Effector CD4-positive, alpha-beta T cell (primary cell): ENCODE data around the gene AP3S2.
"Not testable (repeated sequence)": the region's sequence is repeated elsewhere in the genome, so short reads cannot be mapped to it uniquely, and the experiment has no call there.

Experiments used
- DNase-seq: peaks from one replicate; pipeline ENCODE4 v3.0.0-alpha.2; 2020
- total RNA-seq: gene quantifications from one replicate; lab custom pipeline; 2026; lab: John Stamatoyannopoulos, UW

AP3S2 gene
- total RNA-seq = 13.5 reads per million, percentile 38 among the genes with 10 or more reads in this experiment

DNA sequence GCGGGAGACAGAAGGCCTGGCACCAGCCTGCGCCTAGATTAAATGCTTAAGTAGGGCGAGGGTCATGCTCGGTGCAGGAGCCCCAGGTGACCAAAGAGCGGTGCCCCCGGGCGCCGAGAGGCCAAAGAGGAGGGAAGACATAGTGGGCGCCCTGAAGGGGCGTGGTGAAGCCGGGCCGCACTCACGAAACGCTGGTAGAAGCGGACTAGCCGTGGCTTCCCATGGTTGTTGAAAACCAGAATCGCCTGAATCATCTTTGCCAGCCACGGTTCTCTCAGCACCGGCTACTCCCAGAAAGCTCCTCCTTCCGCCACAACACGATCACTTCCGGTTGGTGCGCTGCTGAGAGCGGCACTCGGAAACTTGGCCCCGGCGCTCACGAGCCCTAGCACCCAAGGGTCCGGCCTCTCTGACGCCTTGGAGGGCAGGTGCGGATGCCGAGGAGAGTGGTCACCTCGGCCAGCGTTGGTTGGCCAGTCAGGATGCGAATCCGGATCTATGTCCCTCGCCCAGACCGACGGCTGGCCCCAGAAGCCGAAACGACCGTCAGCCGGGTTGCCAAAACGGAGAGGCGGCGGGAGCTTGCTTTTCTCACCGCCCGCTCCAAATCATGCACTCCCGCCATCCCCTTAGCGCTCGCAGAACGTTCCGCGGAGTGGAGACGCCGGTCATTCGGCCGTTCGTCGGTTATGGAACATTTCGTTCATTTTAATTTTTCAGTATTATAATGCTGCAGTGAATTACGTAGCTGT lies at the start of gene AP3S2:
AP3S2 (minus strand) TSS at position 299 of the 752 bp plus-strand sequence; CDS start at position 254, 45 bp downstream.
- DNase-seq = peak; percentile 79

- no peak for DNase-seq
These were observed 46.1 kb upstream of the AP3S2 start for GRCh38 chr15:89939910-89940309.

DNA sequence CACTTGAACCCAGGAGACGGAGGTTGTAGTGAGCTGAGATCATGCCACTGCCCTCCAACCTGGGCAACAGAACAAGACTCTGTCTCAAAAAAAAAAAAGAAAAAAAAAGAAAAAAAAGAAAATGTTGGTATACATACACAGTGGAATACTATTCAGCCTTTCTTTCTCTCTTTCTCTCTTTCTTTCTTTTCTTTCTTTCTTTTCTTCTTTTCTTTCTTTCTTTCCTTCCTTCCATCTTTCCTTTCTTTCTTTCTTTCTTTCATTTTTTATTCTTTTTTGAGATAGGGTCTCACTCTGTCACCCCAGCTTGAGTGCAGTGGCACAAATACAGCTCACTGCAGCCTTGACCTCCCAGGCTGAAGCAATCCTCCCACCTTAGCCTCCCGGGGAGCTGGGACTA lies 45.6 kb upstream of the AP3S2 start:
- not testable (repeated sequence) for DNase-seq

DNA sequence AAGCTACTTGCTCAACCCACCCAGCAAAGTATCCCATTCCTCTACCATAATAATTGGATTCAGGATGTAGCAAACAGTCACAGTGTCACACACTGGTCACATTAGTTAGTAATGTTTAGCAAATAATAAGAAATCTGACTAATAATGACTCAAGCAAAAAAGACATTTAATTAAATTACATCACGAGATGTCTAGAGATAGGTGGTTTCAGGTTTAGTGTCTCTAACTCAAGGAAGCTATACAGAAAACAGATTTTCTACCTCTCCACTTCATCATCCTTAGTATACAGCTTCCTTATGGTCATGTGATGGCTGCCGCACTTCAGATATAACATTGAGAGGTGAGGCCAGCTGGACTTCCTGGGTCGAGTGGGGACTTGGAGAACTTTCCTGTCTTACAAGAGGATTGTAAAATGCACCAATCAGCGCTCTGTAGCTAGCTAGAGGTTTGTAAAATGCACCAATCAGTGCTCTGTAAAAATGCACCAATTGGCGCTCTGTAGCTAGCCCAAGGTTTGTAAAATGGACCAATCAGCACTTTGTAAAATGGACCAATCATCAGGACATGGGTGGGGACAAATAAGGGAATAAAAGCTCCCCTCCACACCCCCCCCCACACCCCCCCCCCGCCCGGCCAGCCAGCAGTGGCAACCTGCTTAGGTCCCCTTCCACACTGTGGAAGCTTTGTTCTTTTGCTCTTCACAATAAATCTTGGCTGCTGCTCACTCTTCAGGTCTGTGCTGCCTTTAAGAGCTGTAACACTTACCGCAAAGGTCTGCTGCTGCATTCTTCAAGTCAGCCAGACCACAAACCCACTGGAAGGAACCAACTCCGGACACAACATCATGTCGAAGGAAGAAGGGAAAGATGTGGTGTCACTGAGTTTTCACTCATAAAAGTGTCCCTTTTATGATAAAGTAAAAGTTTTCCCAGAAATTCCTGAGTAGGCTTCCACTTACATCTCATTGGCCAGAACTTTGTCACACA lies 43.9 kb upstream of the AP3S2 start:
- no peak for DNase-seq

DNA sequence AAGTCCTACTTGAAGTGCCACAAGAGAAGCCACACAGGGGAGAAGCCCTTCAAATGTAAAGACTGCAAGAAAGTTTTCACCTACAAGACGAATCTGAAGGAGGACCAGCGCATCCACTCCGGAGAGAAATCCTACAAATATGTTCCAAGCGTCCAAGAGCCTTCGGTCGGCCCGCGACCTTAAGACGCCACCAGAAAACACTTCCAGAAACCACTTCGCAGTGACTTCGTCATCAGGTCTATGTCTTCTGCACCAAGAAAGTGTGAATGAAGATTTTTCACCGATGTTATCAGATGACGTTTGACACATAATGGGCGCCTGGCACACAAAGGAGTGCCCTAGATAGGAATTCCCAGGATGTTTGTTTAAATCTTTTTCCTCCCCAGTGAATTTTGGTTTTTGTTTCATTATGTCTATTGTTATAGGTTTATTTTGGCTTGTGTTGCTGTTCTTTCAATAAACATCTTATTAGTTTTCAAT lies 43.0 kb upstream of the AP3S2 start:
- DNase-seq = no peak

DNA sequence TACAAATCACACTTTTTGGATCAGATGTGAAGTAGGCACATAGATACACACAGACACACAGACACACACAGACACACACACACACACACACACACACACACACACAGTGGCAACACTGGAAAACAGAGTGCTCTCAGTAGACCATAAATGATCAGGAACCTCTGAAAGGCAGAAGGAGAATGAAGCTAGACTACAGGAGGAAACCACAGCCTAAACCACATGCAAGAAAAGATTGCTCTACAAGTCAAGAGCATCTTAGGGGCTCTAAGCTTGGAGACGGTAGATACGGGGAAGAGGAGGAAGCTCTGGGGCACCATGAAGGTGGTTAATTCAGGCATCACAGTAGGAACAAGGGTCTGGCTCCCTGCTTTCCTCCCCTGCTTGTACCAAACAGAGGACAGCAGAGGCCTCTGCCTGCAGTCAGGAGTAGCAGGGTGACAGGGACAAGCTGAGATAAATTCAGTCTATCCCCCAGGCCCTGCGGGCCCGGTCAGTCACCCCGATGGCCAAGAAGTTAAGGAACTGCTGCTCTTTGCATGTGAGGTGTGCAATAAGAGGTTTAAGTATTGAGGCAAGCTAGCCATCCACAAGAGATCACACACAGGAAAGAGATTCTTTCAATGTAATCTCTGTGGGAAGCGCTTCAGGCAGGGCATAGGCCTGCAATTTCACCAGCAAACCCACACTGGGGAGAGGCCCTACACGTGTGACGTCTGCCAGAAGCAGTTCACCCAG lies 42.4 kb upstream of the AP3S2 start:
- no peak for DNase-seq

GRCh38 chr15:89932880-89933279 lies 39.1 kb upstream of the AP3S2 start:
- no peak for DNase-seq

DNA sequence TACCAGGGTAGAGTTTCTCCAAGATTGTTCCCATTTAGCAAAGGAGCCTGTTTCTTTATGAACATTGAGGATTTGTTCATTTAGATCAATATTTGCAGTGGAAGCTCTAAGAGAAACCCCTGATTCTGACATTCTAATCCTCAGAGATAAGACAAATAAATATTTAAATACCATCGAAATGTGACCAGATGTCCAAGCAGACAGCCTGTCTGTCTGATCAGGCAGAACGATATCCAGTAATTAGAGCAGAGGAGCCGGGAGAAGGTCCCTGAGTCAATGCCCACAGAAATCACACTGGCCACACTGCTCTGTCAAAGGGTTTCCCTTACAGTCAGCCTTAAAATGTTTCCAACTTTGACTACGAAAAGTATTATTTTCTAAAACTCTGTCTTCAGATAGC lies 34.6 kb upstream of the AP3S2 start:
- DNase-seq = no peak

- no peak for DNase-seq
These were observed 32.4 kb upstream of the AP3S2 start for GRCh38 chr15:89926158-89926557.

DNA sequence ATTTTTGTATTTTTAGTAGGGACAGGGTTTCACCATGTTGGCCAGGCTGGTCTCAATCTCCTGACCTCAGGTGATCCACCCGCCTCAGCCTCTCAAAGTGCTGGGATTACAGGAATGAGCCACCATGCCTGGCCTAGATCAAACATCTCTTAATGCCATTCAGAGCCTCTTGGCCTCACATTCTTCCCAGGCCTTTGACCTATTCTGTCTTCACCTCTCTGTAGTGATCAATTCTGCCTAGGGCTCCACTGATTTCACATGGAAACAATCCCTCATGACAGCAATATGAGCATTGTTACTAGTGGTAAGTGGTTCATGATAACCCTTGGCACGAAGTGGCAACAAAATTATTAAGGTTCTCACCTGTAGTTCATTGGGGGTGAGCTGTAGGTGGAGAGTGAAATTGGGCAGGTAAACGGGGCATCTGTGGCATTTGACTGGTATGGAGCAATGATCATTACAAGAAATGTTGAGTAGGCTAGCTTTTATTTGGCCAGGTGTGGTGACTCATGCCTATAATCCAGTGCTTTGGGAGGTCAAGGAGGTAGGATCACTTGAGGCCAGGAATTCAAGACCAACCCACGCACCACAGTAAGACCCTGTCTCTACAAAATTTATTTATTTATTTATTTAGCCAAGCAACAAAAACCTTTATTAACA lies 23.8 kb upstream of the AP3S2 start:
- no peak for DNase-seq

GRCh38 chr15:89916660-89917059 lies 22.9 kb upstream of the AP3S2 start:
- no peak for DNase-seq

DNA sequence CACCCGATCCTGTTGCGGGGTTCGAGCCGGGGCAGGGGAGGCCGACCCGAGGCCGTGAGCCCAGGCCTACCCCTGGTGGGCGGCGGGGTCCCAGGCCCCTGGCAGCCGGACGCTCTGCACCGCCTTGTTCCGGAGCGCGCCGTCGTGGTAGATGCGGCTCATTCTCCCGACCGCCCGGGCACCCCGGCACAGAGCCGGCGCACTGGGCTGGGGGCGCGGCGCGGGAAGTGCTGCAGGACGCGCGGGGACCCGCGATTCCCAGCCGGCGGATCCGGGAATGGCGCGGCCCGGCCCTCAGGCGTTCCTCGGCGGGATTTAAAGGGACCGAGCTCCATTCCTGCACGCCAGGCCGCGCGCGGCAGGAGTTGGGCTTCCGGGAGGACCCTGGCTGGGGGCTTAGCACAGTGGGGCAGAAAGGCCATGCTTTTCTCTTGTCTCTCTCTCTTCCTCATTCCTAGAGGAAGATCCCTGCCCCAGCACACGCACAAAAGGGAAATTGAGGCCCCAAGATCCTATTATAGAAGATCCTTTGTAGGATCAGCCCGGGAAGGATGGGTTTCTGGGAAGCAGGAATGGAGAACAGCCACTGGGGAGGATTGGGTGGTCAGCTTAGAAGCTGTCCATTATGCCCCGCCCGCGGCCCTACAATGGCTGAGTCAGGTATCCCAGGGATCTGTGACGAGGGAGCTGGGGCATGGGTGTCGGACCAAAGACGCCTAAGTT lies 19.0 kb upstream of the AP3S2 start, which contains the start of gene ARPIN:
ARPIN (minus strand) TSS at position 279 of the 723 bp plus-strand sequence; CDS start at position 162, 117 bp downstream.
- no peak for DNase-seq

DNA sequence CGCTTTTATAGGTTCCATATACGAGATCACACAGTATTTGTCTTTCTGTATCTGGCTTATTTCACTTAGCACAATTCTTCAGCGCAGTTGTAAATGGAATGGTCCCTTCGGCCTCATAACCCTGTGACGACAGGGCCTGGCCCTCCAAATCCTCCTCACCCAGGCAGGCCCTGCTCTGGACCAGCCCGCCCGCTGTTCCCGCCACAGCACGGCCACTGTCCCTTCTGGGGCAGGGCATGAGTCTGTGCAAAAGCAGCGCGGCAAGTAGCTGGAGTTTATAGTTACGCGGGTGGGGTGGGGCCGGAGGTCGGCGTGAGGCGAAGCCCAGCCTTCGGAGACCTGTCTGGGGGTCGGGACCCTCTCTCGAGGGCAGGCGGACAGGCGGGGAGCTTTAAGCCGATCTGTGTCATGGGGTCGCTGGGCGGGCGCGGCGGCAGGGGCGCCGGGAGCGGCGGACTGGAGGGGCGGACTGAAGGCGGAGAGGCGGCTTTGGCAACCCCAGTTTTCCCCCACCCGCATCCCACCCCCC lies 18.4 kb upstream of the AP3S2 start:
- no peak for DNase-seq

GRCh38 chr15:89910891-89911626 lies 17.3 kb upstream of the AP3S2 start:
- no peak for DNase-seq

DNA sequence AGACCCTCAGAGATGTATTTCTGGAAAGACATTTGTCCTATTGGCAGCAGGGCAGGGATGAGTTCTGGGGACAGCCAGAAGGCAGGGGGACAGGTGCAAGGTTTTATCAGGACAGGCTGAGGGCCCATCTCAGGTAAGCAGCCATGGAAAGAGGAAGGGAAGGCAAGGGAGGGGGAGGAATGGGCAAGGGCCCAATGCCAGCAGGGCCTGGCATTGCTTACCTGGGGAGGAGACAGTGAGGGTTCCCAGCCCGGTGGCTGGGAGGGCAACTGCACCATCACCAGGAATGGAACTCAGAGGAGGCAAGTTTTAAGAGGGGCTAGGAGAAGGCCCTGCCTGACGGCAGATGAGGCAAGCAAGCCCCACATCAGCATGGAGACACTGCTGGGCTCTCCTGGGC lies 15.8 kb upstream of the AP3S2 start:
- DNase-seq = no peak

DNA sequence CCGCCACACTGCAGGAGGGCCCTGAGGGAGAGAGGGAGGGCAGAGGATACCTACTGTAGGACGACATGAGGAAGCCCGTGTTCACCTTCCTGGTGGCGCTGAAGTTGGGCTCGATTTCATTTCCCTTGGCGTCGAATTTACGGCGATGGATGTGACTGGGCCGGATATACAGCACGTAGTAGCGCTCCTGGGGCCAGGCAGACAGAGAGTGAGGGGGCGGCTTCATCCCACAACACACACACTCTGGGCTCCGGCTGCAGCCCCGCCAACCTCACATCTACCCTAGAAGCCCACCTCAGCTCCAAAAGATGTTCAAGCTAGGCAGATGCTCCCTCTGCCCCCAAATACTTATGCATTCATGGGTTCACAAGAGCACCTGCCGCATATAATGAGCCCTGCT lies 14.4 kb upstream of the AP3S2 start:
- DNase-seq = no peak

GRCh38 chr15:89907289-89907688 lies 13.5 kb upstream of the AP3S2 start:
- DNase-seq = no peak

DNA sequence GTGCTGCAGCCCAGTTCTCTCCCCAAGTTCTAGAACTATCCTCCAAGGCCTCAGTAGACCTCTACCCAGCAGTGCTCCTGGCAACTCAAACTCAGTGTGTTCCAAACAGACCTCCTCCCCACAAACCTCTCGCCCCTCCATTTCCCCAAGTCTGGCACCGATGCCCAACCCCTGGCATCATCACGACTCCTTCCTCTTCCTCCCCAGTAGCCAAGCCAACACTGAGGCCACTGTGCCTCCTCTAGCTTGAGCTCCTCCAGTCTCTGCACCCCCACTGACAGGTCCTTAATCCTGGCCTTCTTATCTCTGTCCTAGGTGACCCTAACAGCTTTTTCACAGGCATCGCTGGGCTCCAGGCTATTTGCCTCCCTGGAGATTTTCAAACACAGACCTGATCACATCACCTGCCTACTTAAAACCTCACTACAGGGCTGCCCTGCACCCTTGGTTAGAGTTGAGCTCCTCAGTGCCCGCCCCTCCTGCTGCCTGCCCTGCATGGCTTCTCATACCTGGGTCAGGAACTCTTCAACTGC lies 12.1 kb upstream of the AP3S2 start:
- DNase-seq = no peak

DNA sequence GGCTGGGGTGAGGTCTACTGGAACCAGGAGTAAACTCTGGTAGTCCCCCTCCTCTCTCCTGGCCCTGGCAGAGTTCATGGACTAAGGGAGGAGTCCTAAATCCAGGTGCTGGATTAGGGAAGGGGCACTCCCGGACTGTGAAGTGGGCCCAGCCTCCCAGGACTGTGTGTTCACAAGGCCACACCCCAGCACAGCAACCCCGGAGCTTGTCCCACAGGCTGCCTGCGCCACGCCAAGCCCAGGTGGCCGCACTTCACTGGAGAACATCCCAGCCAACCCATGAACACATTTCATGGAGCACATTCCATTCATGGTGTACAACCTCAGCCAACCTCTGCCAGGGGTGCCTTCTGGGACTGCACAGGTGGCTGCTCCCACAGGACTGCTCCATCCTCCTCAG lies 10.7 kb upstream of the AP3S2 start:
- no peak for DNase-seq

DNA sequence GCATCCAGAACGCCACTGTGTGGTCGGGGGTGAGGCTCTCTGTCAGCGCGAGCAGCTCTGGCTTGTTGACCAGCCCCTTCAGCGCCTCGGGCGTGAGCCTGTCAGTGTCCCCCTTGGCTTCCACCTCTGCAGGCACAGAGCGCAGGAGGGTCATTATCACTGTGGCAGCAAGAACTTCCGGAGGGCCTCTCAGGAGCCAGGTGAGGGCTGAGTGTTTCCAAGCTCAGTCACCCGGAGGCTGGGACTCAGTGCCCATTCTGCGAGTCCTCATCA lies 10.0 kb upstream of the AP3S2 start:
- no peak for DNase-seq
